OCI-LY1 (cell line): Measurements from ENCODE around the gene FREM3.

Source experiments
- H2AFZ ChIP-seq: fragments of 200-600 bp; sonication (generic), shearing (Covaris generic); 2 replicates; pipeline ENCODE4 v1.6.0; 2014; ENCODE audit warnings: antibody characterized with exemption, mild to moderate bottlenecking, low read length
- H3F3A ChIP-seq: fragments of 200-600 bp; sonication (generic), shearing (Covaris generic); 2 replicates; pipeline ENCODE4 v1.6.0; 2014; ENCODE audit warnings: mild to moderate bottlenecking, antibody characterized with exemption, low read length, moderate library complexity; ENCODE audit not compliant: insufficient read depth
- H3K27ac ChIP-seq: fragments of 200-600 bp; sonication (generic); 2 replicates; pipeline ENCODE4 v1.5.1; 2014; ENCODE audit warnings: low read length, mixed run types, mild to moderate bottlenecking, low read depth; ENCODE audit not compliant: poor library complexity, severe bottlenecking
- H3K27me3 ChIP-seq: fragments of 200-600 bp; sonication (generic); 2 replicates; pipeline ENCODE4 v1.6.0; 2014; ENCODE audit warnings: antibody characterized with exemption, mild to moderate bottlenecking, low read length, moderate library complexity; ENCODE audit not compliant: insufficient read depth
- H3K36me3 ChIP-seq: fragments of 200-600 bp; sonication (generic); 2 replicates; pipeline ENCODE4 v1.6.1; 2014; ENCODE audit warnings: mild to moderate bottlenecking, antibody characterized with exemption, low read length, moderate library complexity, mixed read lengths; ENCODE audit not compliant: insufficient read depth
- H3K4me1 ChIP-seq: fragments of 200-600 bp; sonication (generic); 2 replicates; pipeline ENCODE4 v1.5.1; 2014; ENCODE audit warnings: mild to moderate bottlenecking, low read length, moderate library complexity; ENCODE audit not compliant: insufficient read depth, severe bottlenecking
- H3K4me2 ChIP-seq: fragments of 200-600 bp; sonication (generic), shearing (Covaris generic); 2 replicates; pipeline ENCODE4 v1.6.1; 2014; ENCODE audit warnings: low read length
- H3K4me3 ChIP-seq: fragments of 200-600 bp; sonication (generic); 2 replicates; pipeline ENCODE4 v1.5.1; 2014; ENCODE audit warnings: low read length, low read depth, mild to moderate bottlenecking, mixed read lengths; ENCODE audit not compliant: poor library complexity, severe bottlenecking
- H3K79me2 ChIP-seq: fragments of 200-600 bp; shearing (Covaris generic); 2 replicates; pipeline ENCODE4 v1.6.1; 2016; ENCODE audit warnings: mixed run types, low read length, mixed read lengths; ENCODE audit not compliant: insufficient read depth
- H3K9ac ChIP-seq: fragments of 200-600 bp; sonication (generic), shearing (Covaris generic); 2 replicates; pipeline ENCODE4 v1.6.1; 2014; ENCODE audit warnings: mild to moderate bottlenecking, low read length, mixed read lengths
- H3K9me2 ChIP-seq: fragments of 200-600 bp; sonication (generic), shearing (Covaris generic); 2 replicates; pipeline ENCODE4 v1.6.1; 2014; ENCODE audit warnings: low read depth, mild to moderate bottlenecking, low read length, mixed read lengths
- H3K9me3 ChIP-seq: fragments of 200-600 bp; shearing (Covaris generic); 2 replicates; pipeline ENCODE4 v1.6.1; 2014; ENCODE audit warnings: low read length, mixed read lengths
- H4K20me1 ChIP-seq: fragments of 200-600 bp; sonication (generic), shearing (Covaris generic); 2 replicates; pipeline ENCODE4 v1.6.0; 2016; ENCODE audit warnings: mild to moderate bottlenecking, low read length; ENCODE audit not compliant: insufficient read depth
- CTCF ChIP-seq: fragments of 200-600 bp; sonication (generic), shearing (Covaris generic); IDR thresholded peaks from 2 replicates; pipeline ENCODE4 v1.5.1; 2017; ENCODE audit warnings: mild to moderate bottlenecking, antibody characterized with exemption, low read length, moderate library complexity, mixed read lengths
- EZH2 ChIP-seq: fragments of 200-600 bp; sonication (generic), shearing (Covaris generic); IDR thresholded peaks from 2 replicates; pipeline ENCODE4 v1.8.0; 2017; ENCODE audit warnings: borderline replicate concordance, mixed run types, mild to moderate bottlenecking, antibody characterized with exemption, low read length, moderate library complexity, mixed read lengths

FREM3 gene

GRCh38 chr4:143668930-143669552, 31.4 kb downstream of the FREM3 start:
- H3K4me1 ChIP-seq, result peaks cover 4% of the 10 kb centered on the region
- H2AFZ ChIP-seq, result no peak overlapping the region
- TF ChIP-seq EZH2 (no peak), CTCF (no peak)
- H3K36me3 ChIP-seq, result no peaks in the 10 kb centered on the region
- H3K27ac ChIP-seq, result peak overlapping the region; percentile 53
- H4K20me1 ChIP-seq, result no peaks in the 10 kb centered on the region
- H3K9me2 ChIP-seq, result no peaks in the 10 kb centered on the region
- H3K9ac ChIP-seq, result no peak overlapping the region
- no peaks in the 10 kb centered on the region for H3F3A ChIP-seq
- no peaks in the 10 kb centered on the region for H3K79me2 ChIP-seq
- H3K4me3 ChIP-seq, result no peak overlapping the region
- no peaks in the 10 kb centered on the region for H3K27me3 ChIP-seq
- H3K9me3 ChIP-seq, result no peaks in the 10 kb centered on the region
- H3K4me2 ChIP-seq, result no peak overlapping the region

GRCh38 chr4:143667461-143667860, 33.0 kb downstream of the FREM3 start:
- no peak overlapping the region for H3K4me3 ChIP-seq
- H3K4me2 ChIP-seq, result no peak overlapping the region
- peaks cover 4% of the 10 kb centered on the region for H3K4me1 ChIP-seq
- no peaks in the 10 kb centered on the region for H3F3A ChIP-seq
- H3K9me2 ChIP-seq, result no peaks in the 10 kb centered on the region
- H3K9me3 ChIP-seq, result no peaks in the 10 kb centered on the region
- no peak overlapping the region for H2AFZ ChIP-seq
- TF ChIP-seq EZH2 (no peak), CTCF (no peak)
- no peaks in the 10 kb centered on the region for H3K27me3 ChIP-seq
- H3K27ac ChIP-seq, result no peak overlapping the region
- no peaks in the 10 kb centered on the region for H4K20me1 ChIP-seq
- no peaks in the 10 kb centered on the region for H3K36me3 ChIP-seq
- H3K9ac ChIP-seq, result no peak overlapping the region
- H3K79me2 ChIP-seq, result no peaks in the 10 kb centered on the region

GRCh38 chr4:143658336-143658735, 42.1 kb downstream of the FREM3 start:
- H3K4me1 ChIP-seq, result no peaks in the 10 kb centered on the region
- H3K27me3 ChIP-seq, result no peaks in the 10 kb centered on the region
- no peaks in the 10 kb centered on the region for H4K20me1 ChIP-seq
- no peaks in the 10 kb centered on the region for H3K36me3 ChIP-seq
- H3K9ac ChIP-seq, result no peak overlapping the region
- TF ChIP-seq CTCF (no peak), EZH2 (no peak)
- no peaks in the 10 kb centered on the region for H3K9me3 ChIP-seq
- no peak overlapping the region for H3K27ac ChIP-seq
- H3K4me3 ChIP-seq, result no peak overlapping the region
- H3F3A ChIP-seq, result no peaks in the 10 kb centered on the region
- H3K4me2 ChIP-seq, result no peak overlapping the region
- H2AFZ ChIP-seq, result no peak overlapping the region
- no peaks in the 10 kb centered on the region for H3K9me2 ChIP-seq
- H3K79me2 ChIP-seq, result no peaks in the 10 kb centered on the region
